GF-D8 (cell line): ENCODE results near the gene TOP3B.

ENCODE experiments used
- DNase-seq: peaks from one replicate; lab custom pipeline; 2025; lab: John Stamatoyannopoulos, UW

Gene TOP3B

DNA sequence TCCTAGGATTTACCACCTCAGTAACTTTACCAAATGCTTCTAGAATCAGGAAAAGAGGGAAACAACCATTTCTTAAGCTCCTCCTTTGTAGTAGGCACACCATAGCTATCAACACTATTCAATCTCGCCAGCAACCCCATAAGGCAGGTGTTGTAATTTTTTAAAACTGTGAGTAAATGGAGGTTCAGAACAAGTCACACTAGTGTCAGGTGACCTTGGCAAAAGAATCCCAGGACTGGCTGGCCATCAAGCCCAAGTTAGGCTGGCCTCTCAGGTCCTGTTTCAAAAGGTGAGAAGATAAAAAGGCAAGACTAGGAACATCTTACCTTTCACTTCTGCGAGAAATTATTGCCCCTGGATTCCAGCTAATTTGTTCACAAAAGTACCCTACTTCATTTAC, 713 bp downstream of the TOP3B start:
- DNase-seq: no peak

DNA sequence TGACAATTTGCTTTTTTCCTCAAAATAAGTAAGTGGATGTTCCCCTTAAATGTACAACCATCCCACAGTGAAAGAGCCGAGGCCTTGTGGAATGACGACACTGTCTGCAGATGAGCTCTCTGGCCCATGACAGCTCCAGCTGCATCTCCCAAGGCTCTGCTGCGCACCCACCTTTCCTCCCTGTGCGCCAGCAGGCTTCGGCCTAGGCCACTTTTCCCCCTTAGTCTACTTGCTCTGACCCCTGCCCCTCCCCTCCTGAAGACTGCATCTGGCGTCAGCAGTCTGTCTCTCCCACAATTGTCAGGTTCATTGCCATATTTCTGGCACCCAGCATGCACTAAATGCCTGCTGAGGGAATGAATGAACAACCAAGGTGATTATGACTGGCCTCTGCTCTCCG, 2.0 kb downstream of the TOP3B start:
- no peak for DNase-seq

DNA sequence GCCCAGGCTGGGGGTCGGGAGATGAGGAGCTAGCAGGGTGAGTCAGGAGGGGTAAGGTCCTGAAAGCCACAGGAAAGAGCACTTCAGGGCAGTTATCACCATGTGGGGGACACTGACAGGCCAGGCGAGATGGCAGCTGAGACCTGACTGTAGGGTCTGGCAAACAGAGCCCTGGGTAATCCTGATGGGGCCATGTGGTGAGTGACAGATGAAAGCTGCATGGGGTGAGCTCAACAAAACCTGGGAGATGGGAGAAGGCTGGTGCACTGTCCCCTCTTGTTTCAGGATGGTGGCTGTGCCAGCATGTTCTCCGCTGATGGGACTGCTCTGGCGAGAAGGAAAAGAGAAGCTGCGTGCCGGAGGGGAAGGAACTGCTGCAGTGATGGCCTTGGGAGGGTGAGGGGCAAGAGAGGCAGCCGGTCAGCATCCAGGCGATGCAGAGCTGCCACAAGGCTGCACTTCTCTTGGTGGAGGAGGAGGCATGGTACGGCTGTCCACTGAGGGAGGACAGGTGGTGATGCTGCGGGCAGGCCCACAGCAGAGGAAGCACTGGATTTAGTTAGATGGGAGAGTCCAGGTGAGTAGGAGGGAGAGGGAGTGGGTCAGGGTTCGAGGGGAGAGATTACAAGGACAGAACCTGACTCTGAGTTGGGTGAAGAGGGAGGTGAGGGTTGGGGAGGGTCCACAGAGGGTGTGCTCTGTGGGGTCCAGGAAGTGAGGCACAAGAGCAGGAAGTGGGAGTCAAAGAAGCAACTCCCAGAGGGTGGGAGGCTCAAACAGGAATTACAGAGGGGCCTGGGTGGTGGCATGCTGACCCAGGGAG, 3.8 kb downstream of the TOP3B start:
- DNase-seq: no peak

DNA sequence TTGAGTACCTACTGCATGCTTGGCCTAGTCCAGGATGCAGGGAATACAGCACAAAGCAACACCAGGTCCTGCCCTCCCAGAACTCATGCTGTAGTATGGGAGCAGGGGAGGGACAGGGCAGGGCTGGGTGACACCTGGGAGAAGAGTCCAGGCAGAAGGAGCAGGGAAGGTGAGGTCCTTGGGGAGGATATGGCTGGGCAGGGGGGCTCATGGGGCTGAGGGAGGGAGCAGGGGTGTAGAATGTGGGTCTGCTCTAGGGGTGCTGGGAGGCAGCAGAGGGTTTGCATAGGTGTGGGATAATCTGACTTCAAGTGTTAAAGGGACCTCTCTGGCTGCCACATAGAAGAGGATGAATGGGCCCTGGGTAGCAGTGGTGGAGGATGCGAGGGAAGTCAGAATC, 4.8 kb downstream of the TOP3B start:
- DNase-seq: no peak

DNA sequence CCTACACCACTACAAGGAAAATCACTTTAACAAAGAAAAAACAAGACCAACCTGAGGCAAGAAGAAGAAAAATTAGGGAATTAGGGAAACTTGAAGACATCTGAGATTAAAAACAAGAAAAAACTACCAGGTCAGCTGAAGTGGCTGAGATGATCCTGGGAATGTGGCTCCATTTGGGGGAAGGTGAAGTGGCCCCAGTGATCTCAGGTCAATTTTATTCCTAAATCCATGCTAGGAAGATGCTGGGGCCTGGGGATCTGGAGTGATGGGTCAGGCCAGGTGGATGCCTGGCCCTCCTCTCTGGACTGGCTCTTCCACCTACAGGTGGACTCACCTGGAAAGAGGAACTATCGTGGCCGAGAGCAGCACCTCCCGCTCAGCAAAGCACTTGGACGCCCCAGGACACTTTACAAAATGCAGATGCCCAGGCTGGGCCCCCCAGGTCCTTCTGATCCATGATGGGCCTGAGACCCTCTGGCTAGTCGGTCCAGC, 6.7 kb downstream of the TOP3B start:
- no peak for DNase-seq

DNA sequence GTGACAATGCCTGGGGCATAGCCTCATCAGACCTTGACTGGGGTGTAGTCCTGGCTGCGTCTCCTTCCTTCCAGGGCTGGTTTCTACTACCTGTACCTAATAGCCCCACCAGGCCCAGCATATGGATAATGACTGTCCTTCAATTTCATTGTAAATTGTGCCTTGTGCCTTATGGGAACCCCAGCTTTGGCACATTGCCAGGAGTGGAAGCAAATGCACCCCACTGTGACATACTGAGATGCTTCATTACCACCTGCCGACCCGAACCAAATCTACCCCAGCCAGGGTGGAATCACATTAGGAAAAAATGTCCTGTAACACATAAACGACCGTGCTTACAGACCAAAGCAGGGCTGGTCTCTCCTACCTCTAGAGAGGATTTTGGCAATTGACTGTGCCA, 7.3 kb downstream of the TOP3B start:
- DNase-seq: no peak

DNA sequence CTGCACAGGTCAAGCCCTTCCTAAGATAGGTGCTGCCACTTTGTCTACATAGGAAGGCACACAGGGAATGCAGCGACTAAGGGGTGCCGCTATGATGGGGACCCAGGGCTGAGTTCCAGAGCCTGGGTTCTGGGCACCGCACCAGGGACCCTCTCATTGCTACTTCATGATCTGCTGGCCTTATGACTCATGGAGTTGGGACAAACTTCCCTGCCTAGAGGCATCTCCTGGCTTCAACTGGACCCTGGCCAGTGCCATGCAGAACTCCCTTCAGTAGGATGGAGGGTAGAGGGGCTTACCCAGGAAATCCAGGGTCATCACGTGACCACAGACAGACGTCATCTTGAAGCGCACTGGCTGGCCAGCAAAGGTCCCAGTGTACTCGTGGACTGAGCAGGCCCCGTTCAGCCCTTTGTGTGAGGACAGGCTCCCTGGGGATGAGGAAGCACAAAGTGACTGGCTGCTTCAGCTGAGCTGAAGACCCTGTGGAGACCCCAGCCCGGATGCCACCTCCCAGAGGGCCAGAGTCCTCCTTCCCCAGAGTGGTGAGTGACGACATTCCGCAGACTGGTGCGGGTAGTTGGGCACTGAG, 8.4 kb downstream of the TOP3B start:
- DNase-seq: no peak

DNA sequence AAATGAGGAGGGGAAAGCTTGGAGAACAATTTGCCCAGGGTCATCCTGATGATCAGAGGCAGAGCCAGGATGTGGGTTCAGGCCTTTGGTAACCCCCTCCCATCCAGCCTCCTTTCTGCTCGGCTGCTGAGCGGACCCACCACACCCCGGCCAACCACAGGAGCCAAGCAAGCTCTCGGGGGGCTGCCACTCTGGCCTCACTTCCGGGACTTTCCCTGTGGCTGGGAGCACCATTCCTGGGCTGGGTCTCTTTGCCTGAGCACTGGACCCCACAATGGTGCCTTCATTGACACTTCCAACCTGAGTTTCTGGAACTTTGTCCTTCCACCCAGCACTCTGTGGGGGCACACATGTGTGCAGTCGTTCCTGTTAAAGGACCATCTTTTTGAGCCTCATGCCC, 9.8 kb downstream of the TOP3B start:
- no peak for DNase-seq

DNA sequence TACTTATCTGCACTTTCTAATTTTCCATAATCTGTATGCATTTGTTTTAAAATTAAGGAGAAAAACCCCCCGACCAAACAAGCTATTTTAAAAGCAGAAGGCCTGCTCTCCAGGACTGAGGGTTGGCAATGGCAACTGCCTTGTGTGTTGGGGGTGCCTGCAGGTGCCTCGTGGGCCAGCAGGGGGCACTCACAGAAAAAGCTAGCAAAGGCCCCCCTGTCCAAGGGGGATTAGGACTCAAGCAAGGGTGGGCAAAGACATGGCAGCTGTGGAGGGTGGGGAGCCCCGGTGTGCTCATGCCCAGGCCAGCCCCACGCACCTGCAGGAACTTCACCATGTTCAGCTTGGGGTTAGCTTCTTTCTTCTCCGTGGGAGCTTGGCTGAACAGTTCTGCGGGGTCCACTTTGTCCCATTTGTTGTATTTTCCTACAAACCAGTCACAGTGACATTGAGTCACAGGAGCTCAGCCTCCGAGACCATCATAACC, 10.3 kb downstream of the TOP3B start:
- DNase-seq: no peak

DNA sequence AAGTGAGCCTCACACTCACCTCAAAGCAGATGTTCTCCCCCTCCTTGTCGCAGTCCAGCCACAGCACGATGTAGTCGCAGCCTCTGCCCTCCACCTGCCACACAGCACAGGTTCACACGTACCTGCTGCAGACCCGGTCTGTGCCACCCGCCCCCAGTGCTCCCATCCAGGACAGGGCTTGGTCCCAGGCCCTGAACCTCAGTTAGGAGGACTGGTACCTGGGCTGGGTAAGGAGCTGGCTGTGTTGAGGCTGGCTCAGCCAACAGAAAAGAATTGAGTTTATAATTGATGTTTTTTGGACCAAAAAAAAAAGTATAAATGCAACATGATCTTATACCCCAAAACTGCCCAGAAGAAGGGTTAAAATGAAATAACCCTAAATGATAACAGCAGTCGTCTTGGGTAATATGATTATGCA, 10.7 kb downstream of the TOP3B start:
- no peak for DNase-seq

DNA sequence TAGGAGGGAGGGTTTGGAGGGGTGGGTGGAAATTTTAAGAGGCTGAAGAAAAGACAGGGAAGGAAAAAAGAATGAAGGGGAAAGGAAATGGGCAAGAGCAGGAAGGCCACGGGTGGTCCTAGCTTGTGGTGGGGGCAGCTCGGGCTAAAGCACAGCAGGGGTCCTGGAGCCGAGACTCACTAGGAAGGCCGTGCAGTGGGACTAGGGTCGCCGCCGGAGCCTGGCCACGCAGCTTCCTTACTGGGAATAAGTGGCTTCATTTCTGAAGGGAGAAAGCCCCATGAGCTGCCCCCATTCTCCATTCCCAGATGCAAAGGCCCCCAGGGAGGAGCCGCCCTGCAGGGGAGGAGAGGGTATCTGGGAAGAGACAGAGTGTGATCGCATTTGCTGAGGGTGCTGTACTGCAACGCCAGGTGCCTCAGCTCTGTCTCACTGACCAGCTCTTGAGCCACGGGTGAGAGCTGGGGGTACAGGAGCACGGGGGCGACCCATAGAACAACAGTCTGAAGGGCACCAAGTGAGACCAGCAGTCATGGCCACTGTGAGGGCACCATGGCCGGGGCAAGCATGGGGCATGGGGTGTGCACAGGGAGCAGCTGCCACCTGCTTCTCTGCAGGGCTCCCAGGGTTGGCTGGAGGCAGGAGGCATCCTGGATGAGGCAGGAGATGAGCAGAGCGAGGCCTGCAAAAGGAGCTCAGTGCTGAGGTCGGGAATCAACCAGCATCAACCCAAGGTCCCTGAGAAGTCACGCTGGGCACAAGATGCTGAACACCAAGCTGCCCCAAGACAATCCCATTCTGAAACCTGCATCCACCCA, 11.6 kb downstream of the TOP3B start:
- DNase-seq: no peak

DNA sequence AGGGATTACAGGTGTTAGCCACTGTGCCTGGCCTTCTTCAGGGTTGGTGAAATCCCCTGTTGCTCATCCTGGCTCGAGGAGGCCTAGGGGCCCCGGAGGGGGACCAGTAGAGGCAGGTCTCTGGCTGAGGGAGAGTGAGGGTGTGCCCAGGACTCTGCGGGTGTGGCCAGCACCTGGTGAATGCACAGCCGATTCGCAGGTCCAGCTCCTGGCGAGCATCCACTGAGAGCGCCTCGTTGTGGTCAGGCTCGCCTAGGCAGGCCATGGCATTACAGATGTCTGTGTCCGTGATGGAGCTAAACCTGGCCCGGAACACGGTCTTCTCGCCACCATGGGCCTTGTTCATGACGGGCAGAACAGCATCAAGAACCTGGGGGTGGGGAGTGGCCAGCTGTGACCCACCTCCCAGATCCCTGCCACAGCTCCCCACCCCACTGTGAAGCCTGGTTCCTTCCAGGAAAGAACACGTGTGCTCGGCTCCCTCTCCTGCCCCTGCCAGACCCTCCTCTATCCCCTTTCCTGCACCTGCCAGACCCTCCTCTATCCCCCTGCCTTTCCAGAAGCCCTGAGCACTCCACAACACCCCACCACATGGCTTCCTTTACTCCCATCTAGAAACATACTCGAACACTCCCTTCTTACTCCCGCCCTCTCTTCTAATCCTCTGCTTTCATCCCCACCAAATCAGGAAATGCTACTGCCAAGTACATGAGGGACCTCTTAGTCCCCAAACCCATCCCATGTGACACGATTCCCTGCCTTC, 12.4 kb downstream of the TOP3B start:
- DNase-seq: no peak

DNA sequence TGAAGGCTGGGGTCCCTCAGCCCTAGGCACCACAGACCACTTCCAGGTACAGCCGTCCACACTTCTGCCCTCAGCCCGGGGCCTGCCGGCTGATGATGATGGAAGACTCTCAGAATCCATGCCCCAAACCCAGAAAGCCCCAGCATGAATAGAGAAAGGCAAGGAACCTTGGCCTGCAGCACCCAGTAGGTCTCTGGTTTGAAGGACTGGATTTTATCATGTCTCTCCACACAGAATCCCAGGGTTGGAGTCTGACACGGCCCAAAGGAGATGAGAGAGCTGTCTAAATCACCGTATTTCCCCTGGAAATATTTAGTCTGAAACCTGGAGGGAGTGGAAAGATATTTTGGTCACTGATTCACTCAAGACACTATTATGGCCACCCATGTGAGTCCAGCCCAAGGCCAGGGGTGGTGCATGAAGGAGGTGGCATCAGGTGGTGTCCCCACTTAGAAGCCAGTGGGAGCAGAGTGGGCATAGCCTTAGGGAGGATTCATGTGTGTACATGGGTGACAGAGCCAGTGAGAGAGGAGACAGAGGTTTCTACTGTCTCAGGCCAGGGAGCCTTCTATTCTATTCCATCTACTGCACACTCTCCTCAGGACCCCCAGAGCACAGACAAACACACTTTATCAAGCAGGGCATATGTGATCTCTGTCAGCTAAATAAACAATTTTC, 14.0 kb downstream of the TOP3B start:
- no peak for DNase-seq

DNA sequence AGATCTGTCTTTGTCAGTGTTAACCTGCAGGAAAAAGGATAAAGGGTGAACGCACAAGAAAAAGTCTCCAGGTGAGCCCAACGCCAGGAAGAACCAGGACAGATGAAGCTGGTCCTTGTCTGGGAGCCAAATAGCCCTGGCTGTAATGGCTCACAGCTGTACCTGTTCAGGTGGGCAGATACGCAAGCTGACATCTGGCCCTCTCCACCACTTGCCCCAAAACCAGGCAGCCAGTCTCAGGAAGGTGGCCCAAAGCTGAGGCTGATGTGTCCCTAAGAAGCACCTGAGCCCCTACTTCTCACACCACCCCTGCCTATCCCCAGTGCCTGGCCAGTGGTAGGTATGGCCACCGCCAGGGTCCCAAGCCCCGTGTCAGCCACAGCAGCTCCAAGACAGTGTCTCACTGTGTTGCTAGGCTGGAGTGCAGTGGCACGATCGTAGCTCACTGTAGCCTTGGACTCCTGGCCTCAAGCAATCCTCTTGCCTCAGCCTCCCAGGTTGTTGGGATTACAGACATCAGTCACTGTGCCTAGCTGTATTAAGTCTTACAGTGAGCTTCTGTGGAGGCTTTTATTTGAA, 14.8 kb downstream of the TOP3B start:
- DNase-seq: no peak

DNA sequence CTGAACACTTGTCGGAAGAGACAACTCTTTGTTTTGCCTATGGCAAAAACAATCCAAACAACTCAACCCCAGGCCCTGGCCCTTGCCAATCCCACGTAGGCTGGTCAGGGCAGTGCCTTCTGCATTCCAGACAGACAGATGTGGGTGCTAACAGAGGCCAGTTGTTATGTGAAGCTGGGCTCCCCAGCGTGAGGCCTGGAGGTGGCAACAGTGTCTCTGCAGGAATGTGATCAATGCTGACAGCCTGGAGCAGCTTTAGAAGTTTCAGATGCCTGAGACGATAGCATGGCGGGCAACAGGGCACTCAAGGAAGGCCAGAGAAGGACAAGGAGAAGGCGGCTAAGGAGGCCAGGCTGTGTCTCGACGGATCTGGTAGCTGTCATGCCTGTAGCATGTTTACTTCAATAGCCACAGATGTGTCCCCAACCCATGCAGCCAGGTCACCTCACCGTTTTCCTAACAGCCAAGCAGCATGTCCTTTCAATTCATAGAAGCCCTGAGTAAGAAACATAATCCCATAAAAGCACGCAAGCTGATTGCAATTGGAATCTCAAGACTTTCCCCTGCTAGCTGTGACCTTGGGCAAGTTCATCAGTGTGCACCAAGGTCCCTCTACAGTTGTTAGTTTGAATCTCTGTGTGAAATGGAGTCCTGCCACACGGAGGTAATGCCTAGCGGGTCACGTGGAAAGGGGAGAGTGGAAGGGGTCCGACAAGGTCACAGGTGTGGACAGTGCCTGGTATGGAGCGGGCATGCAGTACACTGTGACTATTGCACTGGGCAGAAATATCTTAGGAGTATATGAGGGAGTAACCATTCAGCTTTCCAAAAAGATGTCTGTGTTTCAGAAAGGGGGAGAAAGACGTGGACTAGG, 15.7 kb downstream of the TOP3B start:
- no peak for DNase-seq

DNA sequence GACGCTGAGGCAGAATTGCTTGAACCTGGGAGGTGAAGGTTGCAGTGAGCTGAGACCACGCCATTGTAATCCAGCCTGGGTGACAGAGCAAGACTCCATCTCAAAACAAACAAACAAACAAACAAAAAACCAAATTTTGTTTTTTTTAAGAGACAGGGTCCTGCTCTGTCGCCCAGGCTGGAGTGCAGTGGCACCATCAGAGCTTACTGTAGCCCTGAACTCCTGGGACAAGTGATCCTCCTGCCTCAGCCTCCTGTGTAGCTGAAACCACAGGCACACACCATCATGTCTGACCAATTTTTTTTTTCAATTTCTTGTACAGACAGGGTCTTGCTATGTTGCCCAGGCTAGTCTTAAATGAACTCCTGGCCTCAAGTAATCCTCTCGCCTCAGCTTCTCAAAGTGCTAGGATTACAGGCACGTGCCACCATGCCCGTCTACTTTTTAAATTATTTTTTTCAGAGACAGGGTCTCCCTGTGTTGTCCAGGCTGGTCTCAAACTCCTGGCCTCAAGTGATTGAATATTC, 16.8 kb downstream of the TOP3B start:
- DNase-seq: no peak

DNA sequence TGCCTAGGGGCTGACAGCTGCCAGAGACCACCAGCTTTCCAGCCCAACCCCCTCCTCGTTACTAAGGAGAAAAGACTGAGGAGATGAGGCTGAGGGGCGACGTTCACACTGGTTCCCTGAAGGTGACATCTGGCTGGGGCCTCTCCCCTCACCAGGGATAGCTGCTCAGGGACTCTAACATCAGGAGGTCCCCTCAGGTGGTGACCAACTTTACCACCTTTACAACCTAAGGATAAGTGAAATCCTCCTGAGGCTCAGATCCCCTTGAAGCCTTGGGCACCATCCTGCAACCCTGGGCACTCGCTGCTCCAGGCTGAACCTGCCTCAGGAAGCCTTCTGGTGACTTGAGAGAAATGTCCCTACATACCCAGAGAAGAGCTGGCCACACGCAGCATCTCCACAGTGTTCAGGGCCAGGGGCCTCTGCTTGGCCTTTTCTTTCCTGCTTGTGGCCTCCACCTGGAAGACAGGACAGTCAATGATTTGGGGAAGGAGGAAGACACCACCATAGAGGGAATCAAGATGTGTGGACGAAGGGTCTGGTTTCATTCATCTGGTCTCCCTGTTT, 17.6 kb downstream of the TOP3B start:
- no peak for DNase-seq

DNA sequence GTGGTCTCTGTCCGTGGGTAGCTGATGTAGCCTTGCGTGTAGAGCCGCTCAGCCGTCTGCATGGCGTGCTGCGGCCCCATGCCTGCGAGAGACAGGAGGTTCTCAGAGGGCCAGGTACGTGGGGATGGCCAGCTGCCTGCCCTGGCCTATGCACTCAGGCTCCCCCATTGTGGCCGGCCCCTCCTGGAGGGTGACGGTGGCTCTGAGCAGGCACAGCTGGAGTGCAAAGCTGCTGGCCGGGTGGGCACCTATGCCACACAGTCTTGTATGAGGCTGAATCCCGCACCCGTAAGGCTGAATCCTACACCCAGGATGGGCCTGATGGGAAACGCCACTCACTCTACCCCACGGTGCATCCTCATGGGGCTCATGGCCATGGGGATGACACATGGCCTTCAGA, 18.4 kb downstream of the TOP3B start:
- DNase-seq: no peak

DNA sequence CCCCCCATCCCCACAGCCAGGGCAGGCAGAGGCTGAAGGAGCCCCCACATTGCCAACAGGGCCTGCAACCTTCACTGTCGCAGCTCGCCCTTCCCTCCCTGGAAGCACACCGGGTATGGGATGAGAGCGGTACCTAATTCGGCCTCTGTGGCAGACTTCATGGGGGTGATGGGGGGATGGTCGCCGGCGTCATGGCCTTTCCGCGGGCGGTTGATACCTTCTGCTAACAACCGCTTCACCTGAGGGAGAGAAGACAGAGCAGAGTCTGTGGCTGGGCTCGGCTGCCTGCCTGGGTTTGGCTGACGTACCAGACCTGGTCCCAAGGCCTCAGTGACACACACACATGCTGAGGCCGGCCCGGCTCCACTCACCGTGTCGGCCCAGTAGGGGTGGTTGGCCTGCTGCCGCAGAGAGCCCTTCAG, 18.8 kb downstream of the TOP3B start:
- DNase-seq: no peak
